Naive thymus-derived CD8-positive, alpha-beta T cell (primary cell): ENCODE data around the gene ALDH1A1. TPM values are rescaled to one million over a fixed set of nuclear protein-coding genes. Genes with fewer than 3 reads are reported as not detected.

ENCODE experiments used
- ATAC-seq, 2 donors: fragments of 150-1000 bp; cut with Tn5 transposase in 1 of 2; sonication (Bioruptor Pico), chemical (Tn5 transposase) in 1 of 2; 1 replicate in 1 of 2; 2 replicates in 1 of 2; pipeline ENCODE4 v1.10.0; 2021; ENCODE audit warnings: mild to moderate bottlenecking in 2 of 2, moderate library complexity in 2 of 2
- POLR2A ChIA-PET: fragments of 350-600 bp; sonication (Branson Sonifier 250); formaldehyde crosslinking; loops from one replicate; lab custom pipeline; 2021; ENCODE audit warnings: antibody characterized with exemption; lab: Charles Lee
- DNase-seq, 10 donors: peaks; one replicate each; pipeline versions ENCODE4 v3.0.0 to v3.0.0-alpha.2; 2020 to 2022
- H3K27ac Mint-ChIP-seq, 10 donors: one replicate each; pipeline ENCODE4 v1.8.0; 2020 to 2022; ENCODE audit warnings: mild to moderate bottlenecking in 10 of 10, mixed read lengths in 10 of 10, moderate library complexity in 4 of 10, inconsistent platforms in 1 of 10
- H3K27me3 Mint-ChIP-seq, 5 donors: one replicate each; pipeline ENCODE4 v1.8.0; 2021 to 2022; ENCODE audit warnings: mixed read lengths in 5 of 5
- H3K36me3 Mint-ChIP-seq, 3 donors: one replicate each; pipeline ENCODE4 v1.8.0; 2020 to 2022; ENCODE audit warnings: mixed read lengths in 3 of 3, mild to moderate bottlenecking in 2 of 3, inconsistent platforms in 1 of 3
- H3K4me1 Mint-ChIP-seq, 4 donors: one replicate each; pipeline ENCODE4 v1.8.0; 2021 to 2022; ENCODE audit warnings: mixed read lengths in 4 of 4
- H3K4me3 Mint-ChIP-seq, 10 donors: one replicate each; pipeline ENCODE4 v1.8.0; 2020 to 2022; ENCODE audit warnings: mild to moderate bottlenecking in 10 of 10, mixed read lengths in 10 of 10, moderate library complexity in 6 of 10, inconsistent platforms in 1 of 10
- H3K9me3 Mint-ChIP-seq, 9 donors: one replicate each; pipeline ENCODE4 v1.8.0; 2020 to 2022; ENCODE audit warnings: mixed read lengths in 9 of 9, mild to moderate bottlenecking in 3 of 9, inconsistent platforms in 1 of 9, moderate library complexity in 1 of 9
- polyA plus RNA-seq, 3 donors: library from polyadenylated mRNA; unstranded; fragments of 300-500 nt; fragmentation: Illumina TruSeq; gene quantifications; one replicate each; pipeline ENCODE4 v1.2.3, GENCODE V29; 2021
- total RNA-seq, 8 experiments: library from RNA in 2 of 8; stranded (reverse) in 2 of 8; gene quantifications; one replicate each; pipeline ENCODE4 v1.2.3 and lab custom pipeline; 2021 to 2026

ALDH1A1 gene
- total and polyA plus RNA-seq, 5 experiments from 2014 or later: 0.11 to 0.30 (median 0.23) TPM; not detected in 2

GRCh38 chr9:72984991-72985390 is 32.1 kb upstream of the ALDH1A1 start:
- POLR2A ChIA-PET: no interaction called here
- DNase-seq: no peak
- H3K4me3 Mint-ChIP-seq: no peak overlapping the region
- H3K9me3 Mint-ChIP-seq: no peaks in the 10 kb centered on the region
- no peak overlapping the region for H3K27ac Mint-ChIP-seq
- no peak for ATAC-seq
- H3K4me1 Mint-ChIP-seq: no peaks in the 10 kb centered on the region
- peaks cover 0 to 7% (median 2%) of the 10 kb centered on the region in 5 donors for H3K27me3 Mint-ChIP-seq
- no peaks in the 10 kb centered on the region for H3K36me3 Mint-ChIP-seq

- no peak overlapping the region for H3K27ac Mint-ChIP-seq
- H3K27me3 Mint-ChIP-seq: peaks cover 0 to 7% (median 2%) of the 10 kb centered on the region in 5 donors
- no peaks in the 10 kb centered on the region for H3K36me3 Mint-ChIP-seq
- no peaks in the 10 kb centered on the region for H3K4me1 Mint-ChIP-seq
- ATAC-seq (no peak), DNase-seq (no peak)
- POLR2A ChIA-PET: no interaction called here
- no peak overlapping the region for H3K4me3 Mint-ChIP-seq
- no peaks in the 10 kb centered on the region for H3K9me3 Mint-ChIP-seq
These were observed 31.5 kb upstream of the ALDH1A1 start for GRCh38 chr9:72984226-72984947.

- ATAC-seq: no peak
- POLR2A ChIA-PET: no interaction called here
- Mint-ChIP-seq H3K9me3 (no peaks in the 10 kb centered on the region), H3K36me3 (no peaks in the 10 kb centered on the region), H3K4me3 (no peak overlapping the region), H3K27me3 (peaks cover 0 to 7% (median 2%) of the 10 kb centered on the region in 5 donors), H3K4me1 (no peaks in the 10 kb centered on the region), H3K27ac (no peak overlapping the region)
- no peak for DNase-seq
These were observed 30.8 kb upstream of the ALDH1A1 start for GRCh38 chr9:72983512-72984225.

GRCh38 chr9:72983056-72983455 is 30.2 kb upstream of the ALDH1A1 start:
- no peak for ATAC-seq
- Mint-ChIP-seq H3K27me3 (peaks cover 0 to 7% (median 2%) of the 10 kb centered on the region in 5 donors), H3K4me3 (no peak overlapping the region), H3K4me1 (no peaks in the 10 kb centered on the region), H3K27ac (no peak overlapping the region), H3K36me3 (no peaks in the 10 kb centered on the region), H3K9me3 (no peaks in the 10 kb centered on the region)
- DNase-seq: no peak
- POLR2A ChIA-PET: no interaction called here

GRCh38 chr9:72982146-72982799 is 29.4 kb upstream of the ALDH1A1 start:
- Mint-ChIP-seq H3K9me3 (no peaks in the 10 kb centered on the region), H3K27ac (no peak overlapping the region)

GRCh38 chr9:72981433-72981832 is 28.6 kb upstream of the ALDH1A1 start:
- no peaks in the 10 kb centered on the region for H3K4me1 Mint-ChIP-seq
- no peaks in the 10 kb centered on the region for H3K9me3 Mint-ChIP-seq
- no peak for ATAC-seq
- no peaks in the 10 kb centered on the region for H3K36me3 Mint-ChIP-seq
- no peak overlapping the region for H3K4me3 Mint-ChIP-seq
- POLR2A ChIA-PET: no interaction called here
- peaks cover 0 to 3% (median 2%) of the 10 kb centered on the region in 5 donors for H3K27me3 Mint-ChIP-seq
- no peak for DNase-seq
- no peak overlapping the region for H3K27ac Mint-ChIP-seq

More at GRCh38 chr9:72982146-72982799, 29.4 kb upstream of the ALDH1A1 start:
- no peaks in the 10 kb centered on the region for H3K4me1 Mint-ChIP-seq
- no peaks in the 10 kb centered on the region for H3K36me3 Mint-ChIP-seq
- H3K4me3 Mint-ChIP-seq: no peak overlapping the region
- POLR2A ChIA-PET: no interaction called here
- peaks cover 0 to 7% (median 2%) of the 10 kb centered on the region in 5 donors for H3K27me3 Mint-ChIP-seq
- ATAC-seq (no peak), DNase-seq (no peak)

GRCh38 chr9:72980600-72981265 is 27.9 kb upstream of the ALDH1A1 start:
- H3K4me3 Mint-ChIP-seq: no peak overlapping the region
- peaks cover 0 to 9% (median 2%) of the 10 kb centered on the region in 5 donors for H3K27me3 Mint-ChIP-seq
- DNase-seq (no peak), ATAC-seq (no peak)
- no peak overlapping the region for H3K27ac Mint-ChIP-seq
- H3K36me3 Mint-ChIP-seq: no peaks in the 10 kb centered on the region
- POLR2A ChIA-PET: no interaction called here
- H3K4me1 Mint-ChIP-seq: no peaks in the 10 kb centered on the region
- H3K9me3 Mint-ChIP-seq: no peaks in the 10 kb centered on the region

- DNase-seq: no peak
- POLR2A ChIA-PET: no interaction called here
- no peaks in the 10 kb centered on the region for H3K36me3 Mint-ChIP-seq
- no peak overlapping the region for H3K27ac Mint-ChIP-seq
- no peak overlapping the region for H3K4me3 Mint-ChIP-seq
- no peak for ATAC-seq
- H3K4me1 Mint-ChIP-seq: no peaks in the 10 kb centered on the region
- H3K27me3 Mint-ChIP-seq: peaks cover under 1 to 9% (median 3%) of the 10 kb centered on the region in 5 donors
- H3K9me3 Mint-ChIP-seq: no peaks in the 10 kb centered on the region
These were observed 27.3 kb upstream of the ALDH1A1 start for GRCh38 chr9:72980183-72980582.

- H3K27me3 Mint-ChIP-seq: peaks cover 2 to 9% (median 7%) of the 10 kb centered on the region in 5 donors
- DNase-seq: no peak
- no peak overlapping the region for H3K27ac Mint-ChIP-seq
- no peak for ATAC-seq
- no peaks in the 10 kb centered on the region for H3K4me1 Mint-ChIP-seq
- H3K4me3 Mint-ChIP-seq: no peak overlapping the region
- no peaks in the 10 kb centered on the region for H3K9me3 Mint-ChIP-seq
- H3K36me3 Mint-ChIP-seq: no peaks in the 10 kb centered on the region
- POLR2A ChIA-PET: no interaction called here
These were observed 26.7 kb upstream of the ALDH1A1 start for GRCh38 chr9:72979405-72980100.

GRCh38 chr9:72978744-72979143 is 25.9 kb upstream of the ALDH1A1 start:
- POLR2A ChIA-PET: no interaction called here
- peaks cover 0 to 10% (median 8%) of the 10 kb centered on the region in 5 donors for H3K27me3 Mint-ChIP-seq
- no peak overlapping the region for H3K27ac Mint-ChIP-seq
- ATAC-seq (no peak), DNase-seq (no peak)
- H3K9me3 Mint-ChIP-seq: no peaks in the 10 kb centered on the region
- H3K4me1 Mint-ChIP-seq: no peaks in the 10 kb centered on the region
- no peaks in the 10 kb centered on the region for H3K36me3 Mint-ChIP-seq
- no peak overlapping the region for H3K4me3 Mint-ChIP-seq

GRCh38 chr9:72977670-72978069 is 24.8 kb upstream of the ALDH1A1 start:
- no peak overlapping the region for H3K4me3 Mint-ChIP-seq
- ATAC-seq (no peak), DNase-seq (no peak)
- H3K27me3 Mint-ChIP-seq: peaks cover 0 to 12% (median 10%) of the 10 kb centered on the region in 5 donors
- H3K36me3 Mint-ChIP-seq: no peaks in the 10 kb centered on the region
- POLR2A ChIA-PET: no interaction called here
- H3K9me3 Mint-ChIP-seq: no peaks in the 10 kb centered on the region
- H3K4me1 Mint-ChIP-seq: no peaks in the 10 kb centered on the region
- H3K27ac Mint-ChIP-seq: no peak overlapping the region

- Mint-ChIP-seq H3K27me3 (peaks cover 0 to 14% (median 10%) of the 10 kb centered on the region in 5 donors), H3K4me1 (no peaks in the 10 kb centered on the region), H3K27ac (no peak overlapping the region), H3K9me3 (peaks cover 0 to 3% (median 0%) of the 10 kb centered on the region in 9 donors), H3K36me3 (no peaks in the 10 kb centered on the region), H3K4me3 (no peak overlapping the region)
- no peak for DNase-seq
- POLR2A ChIA-PET: no interaction called here
- no peak for ATAC-seq
These were observed 21.6 kb upstream of the ALDH1A1 start for GRCh38 chr9:72974501-72974900.
